ENCODE data around the gene C6orf15.
A peak's percentile ranks its signal among the peaks of the same experiment; 100 is the strongest.

Gene C6orf15

DNA sequence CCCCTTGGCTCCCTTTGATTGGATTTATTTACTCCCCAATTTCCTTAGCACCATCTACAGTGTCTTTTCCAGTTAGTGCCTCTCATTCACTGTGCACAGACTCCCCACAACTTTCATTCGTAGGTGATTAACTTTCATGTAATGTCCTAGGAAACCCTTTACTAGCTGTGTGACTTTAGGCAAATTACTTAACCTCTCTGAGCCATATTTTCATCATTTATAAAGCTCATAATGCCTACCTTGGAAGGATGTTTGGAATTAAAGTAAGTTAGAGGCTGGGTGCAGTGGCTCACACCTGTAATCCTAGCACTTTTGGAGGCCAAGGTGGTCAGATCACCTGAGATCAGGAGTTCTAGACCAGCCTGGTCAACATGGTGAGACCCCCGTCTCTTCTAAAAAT lies 20.1 kb downstream of the C6orf15 start:
- no peak for DNase-seq (ENCODE audit: low read depth)
- TF ChIP-seq, protein P1, sequence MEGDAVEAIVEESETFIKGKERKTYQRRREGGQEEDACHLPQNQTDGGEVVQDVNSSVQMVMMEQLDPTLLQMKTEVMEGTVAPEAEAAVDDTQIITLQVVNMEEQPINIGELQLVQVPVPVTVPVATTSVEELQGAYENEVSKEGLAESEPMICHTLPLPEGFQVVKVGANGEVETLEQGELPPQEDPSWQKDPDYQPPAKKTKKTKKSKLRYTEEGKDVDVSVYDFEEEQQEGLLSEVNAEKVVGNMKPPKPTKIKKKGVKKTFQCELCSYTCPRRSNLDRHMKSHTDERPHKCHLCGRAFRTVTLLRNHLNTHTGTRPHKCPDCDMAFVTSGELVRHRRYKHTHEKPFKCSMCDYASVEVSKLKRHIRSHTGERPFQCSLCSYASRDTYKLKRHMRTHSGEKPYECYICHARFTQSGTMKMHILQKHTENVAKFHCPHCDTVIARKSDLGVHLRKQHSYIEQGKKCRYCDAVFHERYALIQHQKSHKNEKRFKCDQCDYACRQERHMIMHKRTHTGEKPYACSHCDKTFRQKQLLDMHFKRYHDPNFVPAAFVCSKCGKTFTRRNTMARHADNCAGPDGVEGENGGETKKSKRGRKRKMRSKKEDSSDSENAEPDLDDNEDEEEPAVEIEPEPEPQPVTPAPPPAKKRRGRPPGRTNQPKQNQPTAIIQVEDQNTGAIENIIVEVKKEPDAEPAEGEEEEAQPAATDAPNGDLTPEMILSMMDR (IDR thresholded peaks at IDR 0.05; ENCODE audit: control insufficient read depth, extremely low read depth, insufficient read depth), result no peak
- H3K4me3 ChIP-seq (ENCODE audit: low read depth, low read length), result no peak overlapping the region

DNA sequence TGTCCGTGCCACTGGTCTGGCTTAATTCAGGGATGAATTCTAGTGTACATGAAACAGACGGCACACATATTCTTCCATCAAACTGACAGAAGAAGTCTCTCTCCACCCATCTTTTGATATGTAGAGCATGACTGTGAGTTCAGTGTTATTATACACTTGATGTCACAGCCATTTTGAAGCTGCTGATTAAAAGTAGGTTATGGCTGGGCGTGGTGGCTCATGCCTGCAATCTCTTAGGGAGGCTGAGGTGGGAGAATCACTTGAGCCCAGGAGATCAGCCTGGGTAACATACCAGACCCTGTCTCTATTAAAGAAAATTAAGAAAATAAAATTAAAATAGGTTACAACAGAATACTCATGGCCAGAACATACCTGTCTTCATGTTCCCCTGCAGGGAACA lies 20.7 kb downstream of the C6orf15 start:
- DNase-seq (ENCODE audit: low read depth), result no peak
- TF ChIP-seq, protein P1 (IDR thresholded peaks at IDR 0.05; ENCODE audit: control insufficient read depth, extremely low read depth, insufficient read depth), result no peak
- no peak overlapping the region for H3K4me3 ChIP-seq (ENCODE audit: low read depth, low read length)

DNA sequence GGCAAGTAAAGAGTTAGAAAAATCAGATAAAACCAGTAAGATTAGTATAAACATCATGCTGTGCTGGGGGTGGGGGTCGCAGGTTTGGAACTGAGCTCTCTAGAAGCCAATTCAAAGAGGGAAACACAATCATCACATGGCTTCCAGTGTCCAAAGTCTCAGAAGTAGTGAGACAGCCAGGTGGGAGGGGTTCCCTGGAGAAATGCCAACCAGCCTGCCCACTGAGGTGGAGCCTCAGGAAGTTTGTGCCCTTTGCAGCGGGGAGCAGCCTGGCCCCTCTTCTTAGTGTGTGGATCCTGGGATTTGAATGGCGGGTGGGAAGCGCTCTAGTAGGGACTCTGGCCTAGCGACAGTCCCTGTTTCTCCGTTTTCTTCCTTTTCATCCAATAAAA lies 21.4 kb downstream of the C6orf15 start:
- no peak overlapping the region for H3K4me3 ChIP-seq (ENCODE audit: low read depth, low read length)
- TF ChIP-seq, protein P1 (IDR thresholded peaks at IDR 0.05; ENCODE audit: control insufficient read depth, extremely low read depth, insufficient read depth), result no peak
- no peak for DNase-seq (ENCODE audit: low read depth)

DNA sequence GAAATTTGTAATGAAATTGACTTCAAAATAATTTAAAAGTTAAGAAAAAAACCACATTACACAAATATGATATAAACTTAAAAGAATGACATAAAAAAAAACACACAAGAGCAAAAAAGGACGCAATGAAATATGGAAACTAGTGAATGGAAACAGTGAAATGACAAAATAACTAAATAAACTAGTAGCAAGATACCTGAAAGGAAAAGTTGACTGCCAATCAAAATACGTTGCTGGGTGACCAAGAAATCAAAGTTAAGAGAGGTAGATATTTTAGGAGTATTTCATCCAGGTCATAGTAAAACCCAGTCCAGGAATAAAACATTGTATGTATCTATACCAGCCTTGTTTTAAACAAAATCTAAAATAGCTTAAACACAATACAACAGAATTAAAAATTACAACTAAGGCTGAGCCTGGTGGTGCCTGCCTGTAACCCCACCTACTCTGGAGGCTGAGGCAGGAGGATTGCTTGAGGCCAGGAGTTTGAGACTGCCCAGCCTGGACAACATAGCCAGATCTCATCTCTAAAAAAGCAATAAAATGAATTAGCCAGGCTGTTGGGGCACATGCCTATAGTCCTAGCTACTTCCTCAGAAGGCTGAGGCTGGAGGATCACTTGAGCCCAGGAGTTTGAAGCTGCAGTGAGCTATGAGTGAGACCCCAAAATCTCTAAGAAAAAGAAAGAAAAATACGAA lies 22.0 kb downstream of the C6orf15 start:
- no peak overlapping the region for H3K4me3 ChIP-seq (ENCODE audit: low read depth, low read length)
- DNase-seq (ENCODE audit: low read depth), result no peak
- TF ChIP-seq, protein P1 (IDR thresholded peaks at IDR 0.05; ENCODE audit: control insufficient read depth, extremely low read depth, insufficient read depth), result no peak

DNA sequence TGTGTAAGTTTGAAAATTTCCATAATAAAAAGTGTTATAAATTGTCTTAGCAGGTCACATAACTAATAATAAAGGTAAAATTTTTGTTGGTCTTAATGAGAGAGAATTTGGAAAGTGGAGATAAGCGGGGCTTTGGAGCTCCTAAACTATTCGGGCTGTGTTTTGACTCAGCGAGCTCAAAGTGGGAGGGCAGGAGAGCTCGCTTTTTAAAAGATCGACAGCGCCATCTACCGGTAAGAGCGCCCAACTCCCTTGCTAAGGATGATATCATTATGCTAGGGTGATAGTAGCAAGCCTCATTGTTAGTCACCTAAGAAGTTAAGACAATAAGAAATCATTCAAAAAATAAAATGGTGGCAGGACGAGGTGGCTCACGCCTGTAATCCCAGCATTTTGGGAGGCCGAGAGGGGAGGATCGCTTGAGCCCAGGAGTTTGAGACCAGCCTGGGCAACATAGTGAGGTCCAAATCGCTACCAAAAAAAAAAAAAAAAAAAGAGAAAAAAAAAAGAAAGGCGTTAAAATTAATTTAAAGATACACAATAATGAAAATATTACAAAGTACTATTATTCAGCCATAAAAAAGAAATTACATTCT lies 24.8 kb downstream of the C6orf15 start:
- TF ChIP-seq, protein P1 (IDR thresholded peaks at IDR 0.05; ENCODE audit: control insufficient read depth, extremely low read depth, insufficient read depth), result peak; percentile 83
- no peak overlapping the region for H3K4me3 ChIP-seq (ENCODE audit: low read depth, low read length)
- DNase-seq (ENCODE audit: low read depth), result peak; percentile 56

DNA sequence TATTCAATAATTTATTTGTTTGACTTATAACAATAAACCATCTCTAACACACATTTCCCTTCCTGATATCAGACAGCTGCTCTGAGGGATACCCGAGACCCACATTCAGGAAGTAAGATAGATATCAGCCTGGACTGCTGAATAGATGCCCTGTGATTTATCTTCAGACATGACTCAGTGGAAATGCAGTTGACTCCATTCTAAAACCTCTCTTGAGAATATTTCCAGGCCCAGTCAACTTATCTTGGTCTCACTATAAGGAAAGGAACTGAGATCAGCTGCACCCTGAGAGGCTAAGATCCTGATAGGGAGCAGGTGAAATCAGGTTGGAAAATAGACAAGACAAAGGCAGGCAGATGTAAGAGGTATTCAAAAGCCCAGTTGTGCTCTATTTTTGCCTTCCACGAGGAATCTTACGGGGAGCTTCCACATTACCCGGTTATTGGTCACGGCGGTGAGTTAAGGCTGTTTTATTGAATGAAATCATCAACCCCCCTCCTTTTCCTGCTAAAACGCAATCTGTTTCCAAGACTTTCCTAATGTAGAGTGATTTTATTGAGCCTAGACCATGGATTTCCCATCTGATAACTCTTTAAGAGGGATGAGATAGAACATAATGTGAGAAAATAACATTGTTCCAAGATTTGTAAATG lies 25.5 kb downstream of the C6orf15 start:
- no peak overlapping the region for H3K4me3 ChIP-seq (ENCODE audit: low read depth, low read length)
- no peak for DNase-seq (ENCODE audit: low read depth)
- TF ChIP-seq, protein P1 (IDR thresholded peaks at IDR 0.05; ENCODE audit: control insufficient read depth, extremely low read depth, insufficient read depth), result no peak

Data from LNCaP clone FGC (cell line).